Omental fat pad (tissue), 4 donors: ENCODE data around the gene HOXB3. TPM values are rescaled to one million over a fixed set of nuclear protein-coding genes. Genes with fewer than 3 reads are reported as not detected.
A peak's percentile ranks its signal among the peaks of the same experiment; 100 is the strongest.

Experiments used
- ATAC-seq: fragments of 150-250 bp; one replicate; pipeline ENCODE4 v1.9.1; 2016; ENCODE audit warnings: mild to moderate bottlenecking, moderate library complexity; ENCODE audit not compliant: low FRiP score
- DNase-seq: peaks from one replicate; pipeline ENCODE4 v3.0.0-alpha.2; 2019; ENCODE audit warnings: low spot score
- total RNA-seq, 4 donors: library from RNA; depleted of rRNA; stranded (reverse); fragments of >200 nt; gene quantifications; one replicate each; pipeline ENCODE4 v1.1.0, GENCODE V29; 2016
- TF ChIP-seq, protein P1 (sequence below), 3 donors: fragments of 450-650 bp; IDR thresholded peaks; one replicate each; pipeline ENCODE4 v1.5.1; 2016 to 2017; ENCODE audit warnings: antibody characterized with exemption in 3 of 3, mild to moderate bottlenecking in 3 of 3, moderate library complexity in 2 of 3

HOXB3 gene
- total RNA-seq, 4 donors from 2014 or later = 4.8 to 30.3 (median 10.6) TPM

GRCh38 chr17:48599354-48599753 lies 9.3 kb upstream of the HOXB3 start:
- TF ChIP-seq, protein P1, sequence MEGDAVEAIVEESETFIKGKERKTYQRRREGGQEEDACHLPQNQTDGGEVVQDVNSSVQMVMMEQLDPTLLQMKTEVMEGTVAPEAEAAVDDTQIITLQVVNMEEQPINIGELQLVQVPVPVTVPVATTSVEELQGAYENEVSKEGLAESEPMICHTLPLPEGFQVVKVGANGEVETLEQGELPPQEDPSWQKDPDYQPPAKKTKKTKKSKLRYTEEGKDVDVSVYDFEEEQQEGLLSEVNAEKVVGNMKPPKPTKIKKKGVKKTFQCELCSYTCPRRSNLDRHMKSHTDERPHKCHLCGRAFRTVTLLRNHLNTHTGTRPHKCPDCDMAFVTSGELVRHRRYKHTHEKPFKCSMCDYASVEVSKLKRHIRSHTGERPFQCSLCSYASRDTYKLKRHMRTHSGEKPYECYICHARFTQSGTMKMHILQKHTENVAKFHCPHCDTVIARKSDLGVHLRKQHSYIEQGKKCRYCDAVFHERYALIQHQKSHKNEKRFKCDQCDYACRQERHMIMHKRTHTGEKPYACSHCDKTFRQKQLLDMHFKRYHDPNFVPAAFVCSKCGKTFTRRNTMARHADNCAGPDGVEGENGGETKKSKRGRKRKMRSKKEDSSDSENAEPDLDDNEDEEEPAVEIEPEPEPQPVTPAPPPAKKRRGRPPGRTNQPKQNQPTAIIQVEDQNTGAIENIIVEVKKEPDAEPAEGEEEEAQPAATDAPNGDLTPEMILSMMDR (IDR thresholded peaks at IDR 0.05) = no peak
- no peak for ATAC-seq
- no peak for DNase-seq

DNA sequence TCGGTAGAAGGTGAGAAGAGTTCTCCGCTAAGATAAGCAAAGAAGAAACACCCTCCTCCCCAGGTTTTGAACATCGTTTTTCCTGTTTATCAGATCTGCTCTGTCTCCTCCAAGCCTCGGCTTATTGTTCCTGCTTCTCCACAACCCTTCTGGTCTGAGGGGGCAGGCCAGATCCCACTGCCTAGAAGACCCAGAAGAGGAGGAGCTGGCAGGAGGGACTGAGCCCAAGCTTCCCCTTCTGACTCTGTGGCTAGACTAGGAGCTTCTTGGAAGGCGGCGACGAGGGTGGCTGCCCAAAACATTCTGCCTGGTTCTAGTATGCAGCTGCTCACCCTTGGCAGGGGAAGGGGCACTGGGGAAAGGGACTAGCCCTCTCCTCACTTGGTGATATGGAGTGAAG lies 8.7 kb upstream of the HOXB3 start:
- TF ChIP-seq, protein P1 (IDR thresholded peaks at IDR 0.05) = no peak
- ATAC-seq (no peak), DNase-seq (no peak)

- ATAC-seq (peak; percentile 34), DNase-seq (no peak)
- TF ChIP-seq, protein P1 (IDR thresholded peaks at IDR 0.05) = no peak
These were observed 8.0 kb upstream of the HOXB3 start for GRCh38 chr17:48597778-48598631.

- TF ChIP-seq, protein P1 (IDR thresholded peaks at IDR 0.05) = no peak
- ATAC-seq = no peak
These were observed 7.4 kb upstream of the HOXB3 start for GRCh38 chr17:48597528-48597777.

GRCh38 chr17:48596735-48597527 lies 6.9 kb upstream of the HOXB3 start:
- no peak for DNase-seq
- no peak for ATAC-seq
- TF ChIP-seq, protein P1 (IDR thresholded peaks at IDR 0.05) = no peak

More at GRCh38 chr17:48597528-48597777, 7.4 kb upstream of the HOXB3 start:
- no peak for DNase-seq

DNA sequence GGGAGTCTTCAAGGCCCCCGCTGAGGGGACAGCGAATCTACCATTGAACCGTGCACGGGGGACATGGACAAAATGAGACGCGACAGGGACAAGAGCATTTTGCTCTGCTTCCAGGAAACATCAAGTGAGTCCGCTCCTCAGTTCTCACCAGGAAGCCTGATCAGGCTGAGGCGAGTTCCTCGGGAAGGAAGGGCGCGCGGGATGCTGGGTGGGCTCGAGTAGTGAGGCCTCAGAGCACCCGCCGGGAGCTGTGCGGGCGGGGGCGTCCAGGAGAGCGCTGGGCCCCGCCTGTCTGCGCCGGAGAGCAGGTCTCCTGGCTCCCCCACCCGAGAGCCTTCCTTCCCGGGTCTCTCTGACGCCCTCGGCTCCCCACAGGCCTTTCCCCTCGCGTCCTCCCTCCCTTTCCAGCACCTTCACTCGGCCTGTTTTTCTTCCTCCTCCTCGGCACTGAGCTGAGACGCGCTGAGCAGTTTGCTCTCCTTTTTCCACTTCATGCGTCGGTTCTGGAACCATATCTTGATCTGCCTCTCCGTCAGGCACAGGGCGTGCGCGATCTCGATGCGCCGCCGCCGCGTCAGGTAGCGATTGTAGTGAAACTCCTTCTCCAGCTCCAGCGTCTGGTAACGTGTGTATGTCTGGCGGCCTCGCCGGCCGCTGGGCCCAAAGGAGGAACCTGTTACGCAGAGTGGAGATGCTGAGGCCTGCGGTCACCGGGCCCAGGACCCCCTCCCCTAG lies 6.1 kb upstream of the HOXB3 start:
- TF ChIP-seq, protein P1 (IDR thresholded peaks at IDR 0.05) = no peak
- DNase-seq (no peak), ATAC-seq (no peak)
